HG03095 (cell line): ENCODE data around the gene HMGB1.

Experiments used
- ATAC-seq: cut with Tn5 transposase; IDR thresholded peaks from one replicate; pipeline ENCODE4 v1.9.1; 2021; ENCODE audit warnings: moderate library complexity; ENCODE audit not compliant: unreplicated experiment

Gene HMGB1

DNA sequence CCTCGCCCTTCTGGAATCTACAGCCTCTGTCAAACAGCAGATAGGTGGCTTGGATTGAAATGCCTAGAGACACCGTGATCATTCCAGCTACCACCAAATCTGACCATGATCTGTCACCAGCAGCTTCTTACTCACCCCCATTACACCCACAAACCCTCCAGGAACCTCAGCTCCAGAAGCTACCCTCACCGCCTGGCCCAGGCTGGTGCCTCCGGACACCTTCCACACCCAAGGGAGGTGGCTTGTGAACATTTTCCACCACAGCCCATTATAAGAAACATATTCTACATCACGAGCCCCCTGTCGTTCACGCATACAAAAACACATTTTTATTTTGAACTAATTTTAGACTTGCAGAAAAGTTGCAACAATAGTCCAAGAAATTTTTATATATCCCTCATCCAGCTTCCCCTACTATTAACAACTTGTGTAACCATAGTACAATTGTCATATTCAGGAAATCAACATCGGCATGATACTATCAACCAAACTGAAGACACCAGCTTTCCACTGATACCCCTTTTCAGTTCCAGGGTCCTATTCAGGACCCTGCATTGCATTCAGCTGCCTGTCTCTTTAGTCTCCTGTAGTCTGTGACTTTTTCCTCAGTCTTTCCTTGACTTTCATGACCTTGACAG lies 58.8 kb downstream of the HMGB1 start:
- ATAC-seq, result no peak
